NCI-H345 treated with DMSO at 0.1 percent for 48 hours (cell line): ENCODE results near the gene TRAF1.

Experiments used
- DNase-seq: peaks from one replicate; lab custom pipeline; 2025; ENCODE audit not compliant: unreplicated experiment; lab: John Stamatoyannopoulos, UW

TRAF1 gene

DNA sequence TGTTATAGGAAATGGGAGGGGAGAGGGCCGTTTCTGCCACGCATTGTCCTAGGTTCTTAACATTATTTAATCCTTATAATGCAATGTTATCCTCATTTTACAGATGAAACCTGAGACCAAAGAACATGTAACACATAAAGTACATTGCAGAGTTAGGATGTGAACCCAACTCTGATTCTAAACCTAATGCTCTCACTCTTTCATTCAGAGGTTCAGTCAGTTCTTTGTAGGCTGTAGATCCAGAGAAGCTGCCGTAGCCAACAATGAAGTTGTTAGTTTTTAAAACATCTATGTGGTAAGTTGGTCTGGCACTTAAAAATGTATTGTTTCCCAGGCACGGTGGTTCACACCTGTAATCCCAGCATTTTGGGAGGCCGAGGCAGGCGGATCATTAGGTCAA, 73.4 kb downstream of the TRAF1 start:
- DNase-seq, result no peak
